A673 (cell line): ENCODE data around the gene FGD6.

ENCODE experiments used
- EZH2 ChIP-seq: fragments of 200-600 bp; sonication (generic); IDR thresholded peaks from 2 replicates; pipeline ENCODE4 v1.6.1; 2017; ENCODE audit warnings: borderline replicate concordance, low read depth, mild to moderate bottlenecking, mixed read lengths, antibody characterized with exemption, low read length; ENCODE audit not compliant: poor library complexity, severe bottlenecking
- TF ChIP-seq, protein P1 (sequence below): fragments of 300-800, 200-600 bp; sonication (generic); conservative IDR thresholded peaks from 2 replicates; pipeline ENCODE4 v1.5.1; 2017; ENCODE audit warnings: low read depth, mild to moderate bottlenecking, antibody characterized with exemption, low read length, moderate library complexity, mixed read lengths

DNA sequence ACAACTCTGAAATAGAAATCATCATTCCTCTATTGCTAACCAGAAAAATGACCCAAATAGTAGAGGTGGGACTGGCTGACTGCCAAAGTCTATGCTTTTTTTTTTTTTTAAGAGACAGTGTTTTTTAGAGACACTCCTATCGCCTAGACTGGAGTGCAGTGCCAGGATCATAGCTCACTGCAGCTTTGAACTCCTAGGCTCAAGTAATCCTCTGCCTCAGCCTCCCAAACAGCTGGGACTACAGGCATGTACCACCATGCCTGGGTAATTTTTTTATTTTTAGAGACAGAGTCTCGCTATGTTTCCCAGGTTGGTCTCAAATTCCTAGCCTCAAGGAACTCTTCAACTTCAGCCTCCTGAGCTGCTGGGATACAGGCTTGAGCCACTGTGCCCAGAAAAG is 163.1 kb downstream of the FGD6 start:
- TF ChIP-seq, protein P1, sequence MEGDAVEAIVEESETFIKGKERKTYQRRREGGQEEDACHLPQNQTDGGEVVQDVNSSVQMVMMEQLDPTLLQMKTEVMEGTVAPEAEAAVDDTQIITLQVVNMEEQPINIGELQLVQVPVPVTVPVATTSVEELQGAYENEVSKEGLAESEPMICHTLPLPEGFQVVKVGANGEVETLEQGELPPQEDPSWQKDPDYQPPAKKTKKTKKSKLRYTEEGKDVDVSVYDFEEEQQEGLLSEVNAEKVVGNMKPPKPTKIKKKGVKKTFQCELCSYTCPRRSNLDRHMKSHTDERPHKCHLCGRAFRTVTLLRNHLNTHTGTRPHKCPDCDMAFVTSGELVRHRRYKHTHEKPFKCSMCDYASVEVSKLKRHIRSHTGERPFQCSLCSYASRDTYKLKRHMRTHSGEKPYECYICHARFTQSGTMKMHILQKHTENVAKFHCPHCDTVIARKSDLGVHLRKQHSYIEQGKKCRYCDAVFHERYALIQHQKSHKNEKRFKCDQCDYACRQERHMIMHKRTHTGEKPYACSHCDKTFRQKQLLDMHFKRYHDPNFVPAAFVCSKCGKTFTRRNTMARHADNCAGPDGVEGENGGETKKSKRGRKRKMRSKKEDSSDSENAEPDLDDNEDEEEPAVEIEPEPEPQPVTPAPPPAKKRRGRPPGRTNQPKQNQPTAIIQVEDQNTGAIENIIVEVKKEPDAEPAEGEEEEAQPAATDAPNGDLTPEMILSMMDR = no peak
- no peak for TF ChIP-seq EZH2
